Common myeloid progenitor, CD34-positive (primary cell): ENCODE data around the gene CDC42BPG.

Experiments
- CTCF ChIA-PET: fragments of 350-600 bp; sonication (Branson Sonifier 250); formaldehyde crosslinking; loops from one replicate; lab custom pipeline; 2021; ENCODE audit warnings: antibody characterized with exemption; lab: Charles Lee
- POLR2A ChIA-PET: fragments of 350-600 bp; sonication (Branson Sonifier 250); formaldehyde crosslinking; loops from one replicate; lab custom pipeline; 2021; ENCODE audit warnings: antibody characterized with exemption; lab: Charles Lee
- DNase-seq, 3 donors: peaks; one replicate each; pipeline versions ENCODE4 v3.0.0 to v3.0.0-alpha.2; 2013
- H3K27ac ChIP-seq, 2 experiments: 1 replicate in 1 of 2; 2 replicates in 1 of 2; pipeline ENCODE4 v1.7.0; 2013; ENCODE audit warnings: inconsistent platforms in 2 of 2, low read length in 2 of 2, mild to moderate bottlenecking in 2 of 2, low read depth in 1 of 2, moderate library complexity in 1 of 2; ENCODE audit not compliant: severe bottlenecking in 2 of 2, insufficient read depth in 1 of 2, poor library complexity in 1 of 2
- H3K27me3 ChIP-seq, 5 experiments: replicated peaks in 2 of 5; 1 replicate in 3 of 5; 2 replicates in 2 of 5; pipeline versions ENCODE4 v1.6.1 to v1.7.0; 2013; ENCODE audit warnings: low read length in 4 of 5, mild to moderate bottlenecking in 2 of 5, moderate library complexity in 2 of 5, inconsistent platforms in 1 of 5; ENCODE audit not compliant: insufficient read depth in 5 of 5, control insufficient read depth in 4 of 5
- H3K36me3 ChIP-seq, 4 experiments: 1 replicate in 2 of 4; 2 replicates in 2 of 4; pipeline versions ENCODE4 v1.6.1 to v1.7.0; 2013; ENCODE audit warnings: low read length in 3 of 4, control low read depth in 1 of 4, mild to moderate bottlenecking in 1 of 4; ENCODE audit not compliant: control insufficient read depth in 4 of 4, insufficient read depth in 4 of 4
- H3K4me1 ChIP-seq, 4 experiments: 1 replicate in 3 of 4; 2 replicates in 1 of 4; pipeline versions ENCODE4 v1.6.1 to v1.7.1; 2013; ENCODE audit warnings: low read length in 3 of 4, mild to moderate bottlenecking in 3 of 4, control low read depth in 1 of 4, inconsistent platforms in 1 of 4, moderate library complexity in 1 of 4; ENCODE audit not compliant: control insufficient read depth in 4 of 4, insufficient read depth in 4 of 4; ENCODE audit errors: control extremely low read depth in 1 of 4
- H3K4me3 ChIP-seq, 7 experiments: 1 replicate in 4 of 7; 2 replicates in 3 of 7; pipeline versions ENCODE4 v1.5.1 to v1.7.0; 2013; ENCODE audit warnings: mild to moderate bottlenecking in 7 of 7, low read length in 6 of 7, moderate library complexity in 6 of 7, inconsistent platforms in 2 of 7, low read depth in 2 of 7, control low read depth in 1 of 7; ENCODE audit not compliant: insufficient read depth in 4 of 7, control insufficient read depth in 1 of 7; ENCODE audit errors: extremely low read depth in 1 of 7
- H3K9me3 ChIP-seq, 5 experiments: 1 replicate in 4 of 5; 2 replicates in 1 of 5; pipeline versions ENCODE4 v1.6.1 to v1.7.1; 2013; ENCODE audit warnings: low read length in 4 of 5, mild to moderate bottlenecking in 2 of 5, inconsistent platforms in 1 of 5, low read depth in 1 of 5, moderate library complexity in 1 of 5; ENCODE audit not compliant: control insufficient read depth in 4 of 5, insufficient read depth in 2 of 5; ENCODE audit errors: control extremely low read depth in 1 of 5
- WGBS: methylation state at CpG from one replicate; pipeline ENCODE4 v1.1.5; 2013; ENCODE audit not compliant: insufficient coverage; 5-methylcytosine and 5-hydroxymethylcytosine counted together

The CDC42BPG gene

GRCh38 chr11:64801561-64802369, 42.7 kb downstream of the CDC42BPG start:
- Histone ChIP-seq H3K9me3 (no peaks in the 10 kb centered on the region), H3K4me3 (peak overlapping the region in 6 of 7 experiments; percentile 51 to 80 (median 70)), H3K36me3 (peaks cover 5 to 59% (median 32%) of the 10 kb centered on the region in 4 experiments), H3K4me1 (peaks cover 0 to 63% (median 57%) of the 10 kb centered on the region in 4 experiments), H3K27ac (peak overlapping the region; percentile 58 to 80), H3K27me3 (no peaks in the 10 kb centered on the region)
- ChIA-PET CTCF (interaction anchor here (1.1 to 5.2 kb wide), 5 partner anchors 10 to 83 kb away, joined by 3 to 42 read pairs (median 9); no protein-coding TSS in a partner anchor), POLR2A (interaction anchor here (1.5 kb wide), 1 partner anchor 22 kb away, joined by 5 read pairs; no protein-coding TSS in a partner anchor)
- peak in 1 of 3 donors; percentile 15 for DNase-seq
- 2% methylated on average over 10 of the region's 13 CpGs for WGBS

DNA sequence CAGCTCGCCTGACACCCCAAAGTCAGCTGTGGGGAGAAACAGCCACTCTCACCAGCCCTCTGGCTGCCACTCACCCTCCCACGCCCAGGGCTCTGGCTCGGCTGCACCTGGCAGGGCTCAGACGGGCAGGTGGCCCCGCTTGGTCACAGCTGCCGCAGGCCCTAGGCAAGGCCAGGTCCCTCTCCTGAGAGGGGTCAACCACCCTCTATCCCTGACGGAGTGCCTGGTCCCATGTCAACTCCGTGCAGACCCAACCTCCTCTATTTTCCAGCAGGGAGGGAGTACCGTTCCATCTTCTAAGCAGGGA, 43.3 kb downstream of the CDC42BPG start:
- Histone ChIP-seq H3K9me3 (no peaks in the 10 kb centered on the region), H3K27ac (peak overlapping the region; percentile 30 to 80), H3K27me3 (no peaks in the 10 kb centered on the region), H3K4me3 (peak overlapping the region in 6 of 7 experiments; percentile 46 to 80 (median 70)), H3K36me3 (peaks cover 5 to 59% (median 34%) of the 10 kb centered on the region in 4 experiments), H3K4me1 (peaks cover 0 to 70% (median 63%) of the 10 kb centered on the region in 4 experiments)
- no peak for DNase-seq
- POLR2A ChIA-PET = interaction anchor here (1.5 kb wide), 1 partner anchor 22 kb away, joined by 5 read pairs; no protein-coding TSS in a partner anchor
- 61% methylated on average over 9 of the region's 9 CpGs for WGBS
- CTCF ChIA-PET = interaction anchor here (1.1 to 5.2 kb wide), 5 partner anchors 10 to 84 kb away, joined by 3 to 42 read pairs (median 9); no protein-coding TSS in a partner anchor

GRCh38 chr11:64800303-64801157, 43.9 kb downstream of the CDC42BPG start:
- H3K36me3 ChIP-seq = peaks cover 5 to 59% (median 31%) of the 10 kb centered on the region in 4 experiments
- no peak for DNase-seq
- peak overlapping the region in 1 of 2 experiments; percentile 61 for H3K27ac ChIP-seq
- H3K4me3 ChIP-seq = peak overlapping the region in 6 of 7 experiments; percentile 11 to 80 (median 62)
- H3K9me3 ChIP-seq = no peaks in the 10 kb centered on the region
- 69% methylated on average over 21 of the region's 26 CpGs for WGBS
- H3K4me1 ChIP-seq = peaks cover 0 to 74% (median 69%) of the 10 kb centered on the region in 4 experiments
- no peaks in the 10 kb centered on the region for H3K27me3 ChIP-seq
- ChIA-PET POLR2A (interaction anchor here (1.5 kb wide), 1 partner anchor 21 kb away, joined by 5 read pairs; no protein-coding TSS in a partner anchor), CTCF (interaction anchor here (0.7 to 5.2 kb wide), 9 partner anchors 9 to 84 kb away, joined by 3 to 42 read pairs (median 5); no protein-coding TSS in a partner anchor)

GRCh38 chr11:64799623-64800302, 44.7 kb downstream of the CDC42BPG start:
- ChIA-PET CTCF (interaction anchor here (1.0 to 5.2 kb wide), 8 partner anchors 8 to 69 kb away, joined by 3 to 42 read pairs (median 6); no protein-coding TSS in a partner anchor), POLR2A (interaction anchor here (0.6 kb wide), 1 partner anchor 22 kb away, joined by 6 read pairs; no protein-coding TSS in a partner anchor)
- peaks cover under 1 to 52% (median 24%) of the 10 kb centered on the region in 4 experiments for H3K36me3 ChIP-seq
- peaks cover 0 to 72% (median 69%) of the 10 kb centered on the region in 4 experiments for H3K4me1 ChIP-seq
- peak overlapping the region in 1 of 7 experiments; percentile 11 for H3K4me3 ChIP-seq
- no peaks in the 10 kb centered on the region for H3K27me3 ChIP-seq
- no peaks in the 10 kb centered on the region for H3K9me3 ChIP-seq
- no peak for DNase-seq
- H3K27ac ChIP-seq = peak overlapping the region in 1 of 2 experiments; percentile 61
- WGBS = 82% methylated on average over 10 of the region's 14 CpGs

DNA sequence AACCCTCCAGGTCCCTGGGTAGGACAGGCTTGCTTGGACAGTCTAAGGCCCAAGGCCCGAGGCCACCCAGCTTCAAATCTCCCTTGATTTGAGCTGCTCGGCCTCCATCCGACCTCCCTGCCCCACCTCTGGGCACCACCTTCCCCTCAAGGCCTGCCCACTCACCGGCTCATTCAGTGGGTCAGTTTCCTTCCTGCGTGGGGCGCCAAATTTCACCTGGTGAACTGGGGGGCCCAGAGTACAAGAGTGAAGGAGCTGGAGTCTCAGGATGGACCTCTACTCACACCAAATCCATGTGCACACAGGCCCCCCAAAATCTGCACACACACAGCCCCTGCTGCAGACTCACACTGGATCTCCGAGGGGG, 45.2 kb downstream of the CDC42BPG start:
- Histone ChIP-seq H3K27me3 (no peaks in the 10 kb centered on the region), H3K4me1 (peaks cover 0 to 71% (median 69%) of the 10 kb centered on the region in 4 experiments), H3K9me3 (no peaks in the 10 kb centered on the region), H3K4me3 (no peak overlapping the region), H3K27ac (peak overlapping the region in 1 of 2 experiments; percentile 45), H3K36me3 (peaks cover 0 to 47% (median 23%) of the 10 kb centered on the region in 4 experiments)
- 70% methylated on average over 3 of the region's 7 CpGs for WGBS
- ChIA-PET CTCF (interaction anchor here (1.0 to 5.2 kb wide), 8 partner anchors 12 to 69 kb away, joined by 3 to 42 read pairs (median 6); no protein-coding TSS in a partner anchor), POLR2A (interaction anchor here (0.6 kb wide), 1 partner anchor 21 kb away, joined by 6 read pairs; no protein-coding TSS in a partner anchor)
- DNase-seq = no peak
